ENCODE results near the gene TBC1D16. TPM values are rescaled to one million over a fixed set of nuclear protein-coding genes. Genes with fewer than 3 reads are reported as not detected.

Gene TBC1D16
- polyA plus RNA-seq, 2 donors = 2.4 to 3.8 TPM

GRCh38 chr17:80070375-80071115 lies 34.9 kb upstream of the TBC1D16 start:
- peaks cover 3 to 8% of the 10 kb centered on the region in 2 donors for H3K4me1 ChIP-seq (ENCODE audit: control insufficient read depth in 2 of 2, insufficient read depth in 2 of 2, low read length in 1 of 2)
- no peaks in the 10 kb centered on the region for H3K36me3 ChIP-seq (ENCODE audit: control insufficient read depth in 2 of 2, insufficient read depth in 2 of 2, low read length in 1 of 2)
- H3K27ac ChIP-seq (ENCODE audit: low read depth in 2 of 2, low read length in 1 of 2) = peak overlapping the region; percentile 75 to 84
- H3K9me3 ChIP-seq (ENCODE audit: control insufficient read depth in 2 of 2, insufficient read depth in 1 of 2, low read depth in 1 of 2, low read length in 1 of 2) = no peaks in the 10 kb centered on the region
- WGBS, 2 donors = 68 to 69% methylated on average over 15 of the region's 15 CpGs
- H3K27me3 ChIP-seq (ENCODE audit: control insufficient read depth in 1 of 2, insufficient read depth in 2 of 2, low read length in 2 of 2) = no peaks in the 10 kb centered on the region
- peak overlapping the region in 1 of 2 donors; percentile 17 for H3K4me3 ChIP-seq (ENCODE audit: low read depth in 1 of 2, low read length in 2 of 2)

DNA sequence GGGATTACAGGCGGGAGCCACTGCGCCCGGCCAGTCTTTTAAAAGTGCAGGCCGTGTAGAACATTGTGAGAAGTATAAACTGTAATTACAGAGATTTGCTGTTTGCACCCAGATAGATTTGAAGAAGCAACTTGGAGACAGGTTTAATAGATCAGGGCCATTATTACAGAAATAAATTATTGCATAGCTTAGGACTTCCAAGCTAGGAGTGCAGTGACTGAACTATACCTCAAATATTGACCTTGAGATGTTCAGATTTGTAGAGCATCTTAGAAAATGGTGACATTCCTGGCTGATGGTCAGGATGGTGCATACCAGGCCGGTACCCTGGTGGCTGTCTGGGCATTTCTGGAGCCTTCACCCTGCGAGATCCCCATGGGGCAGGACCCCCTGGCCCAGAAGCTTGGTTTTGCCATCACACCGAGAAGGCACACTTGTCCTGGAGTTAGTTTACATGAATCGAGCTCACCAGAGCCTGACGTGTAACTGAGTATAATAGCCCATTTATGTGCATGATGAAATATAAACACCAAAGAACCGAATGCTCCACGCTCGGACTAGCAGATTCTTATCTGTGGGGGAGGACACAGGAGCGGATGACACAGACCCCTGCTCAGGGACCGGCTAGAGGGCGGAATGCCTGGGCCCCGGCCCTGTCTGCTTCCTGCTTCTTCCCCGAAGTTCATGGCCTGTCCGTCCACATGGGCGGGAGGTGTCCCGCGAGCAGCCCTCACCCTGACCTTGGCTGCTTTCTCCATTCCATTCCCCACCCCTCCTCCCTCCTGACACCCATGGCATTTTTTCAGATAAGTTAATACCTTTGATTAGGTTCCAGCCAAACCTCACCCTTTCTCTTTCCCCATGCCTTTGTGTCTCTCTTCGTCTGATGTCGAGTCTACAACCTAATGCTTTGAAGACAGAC lies 32.9 kb upstream of the TBC1D16 start:
- peaks cover 10 to 17% of the 10 kb centered on the region in 2 donors for H3K4me1 ChIP-seq (ENCODE audit: control insufficient read depth in 2 of 2, insufficient read depth in 2 of 2, low read length in 1 of 2)
- H3K4me3 ChIP-seq (ENCODE audit: low read depth in 1 of 2, low read length in 2 of 2) = no peak overlapping the region
- peak overlapping the region; percentile 47 to 77 for H3K27ac ChIP-seq (ENCODE audit: low read depth in 2 of 2, low read length in 1 of 2)
- H3K36me3 ChIP-seq (ENCODE audit: control insufficient read depth in 2 of 2, insufficient read depth in 2 of 2, low read length in 1 of 2) = no peaks in the 10 kb centered on the region
- no peaks in the 10 kb centered on the region for H3K9me3 ChIP-seq (ENCODE audit: control insufficient read depth in 2 of 2, insufficient read depth in 1 of 2, low read depth in 1 of 2, low read length in 1 of 2)
- WGBS, 2 donors = 47 to 54% methylated on average over 23 of the region's 23 CpGs
- no peaks in the 10 kb centered on the region for H3K27me3 ChIP-seq (ENCODE audit: control insufficient read depth in 1 of 2, insufficient read depth in 2 of 2, low read length in 2 of 2)

DNA sequence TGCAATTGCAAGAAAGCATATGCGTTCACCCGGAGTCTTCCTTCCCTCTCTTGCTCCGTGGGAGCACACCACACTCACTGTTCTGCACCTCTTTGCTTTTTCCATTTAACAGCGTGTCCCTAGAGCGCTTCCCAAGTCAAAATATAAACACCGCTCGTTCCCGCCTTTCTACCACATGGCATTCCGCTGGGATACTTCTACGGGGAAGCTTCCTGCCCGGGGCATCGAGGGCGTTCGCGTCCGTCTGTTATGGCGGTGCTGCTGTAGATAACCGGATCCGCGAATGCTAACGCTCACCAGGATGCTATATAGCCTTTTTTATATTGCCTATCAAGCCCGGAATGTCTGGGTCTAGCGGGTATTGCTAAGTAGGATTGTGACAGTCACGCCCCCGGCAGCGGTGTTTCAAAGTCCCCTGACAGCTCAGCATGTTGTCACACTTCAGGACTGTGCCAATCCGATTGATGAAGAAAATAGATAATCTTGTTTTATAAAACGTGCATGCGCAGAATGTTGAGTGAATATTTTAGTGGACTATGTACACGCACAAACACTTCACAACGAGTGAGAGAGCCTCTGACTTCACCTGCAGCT lies 31.8 kb upstream of the TBC1D16 start:
- H3K4me3 ChIP-seq (ENCODE audit: low read depth in 1 of 2, low read length in 2 of 2) = no peak overlapping the region
- H3K4me1 ChIP-seq (ENCODE audit: control insufficient read depth in 2 of 2, insufficient read depth in 2 of 2, low read length in 1 of 2) = peaks cover 10 to 17% of the 10 kb centered on the region in 2 donors
- WGBS, 2 donors = 94% methylated on average over 31 of the region's 31 CpGs
- H3K27me3 ChIP-seq (ENCODE audit: control insufficient read depth in 1 of 2, insufficient read depth in 2 of 2, low read length in 2 of 2) = no peaks in the 10 kb centered on the region
- no peak overlapping the region for H3K27ac ChIP-seq (ENCODE audit: low read depth in 2 of 2, low read length in 1 of 2)
- H3K36me3 ChIP-seq (ENCODE audit: control insufficient read depth in 2 of 2, insufficient read depth in 2 of 2, low read length in 1 of 2) = no peaks in the 10 kb centered on the region
- H3K9me3 ChIP-seq (ENCODE audit: control insufficient read depth in 2 of 2, insufficient read depth in 1 of 2, low read depth in 1 of 2, low read length in 1 of 2) = no peaks in the 10 kb centered on the region

- H3K27me3 ChIP-seq (ENCODE audit: control insufficient read depth in 1 of 2, insufficient read depth in 2 of 2, low read length in 2 of 2) = no peaks in the 10 kb centered on the region
- no peak overlapping the region for H3K4me3 ChIP-seq (ENCODE audit: low read depth in 1 of 2, low read length in 2 of 2)
- no peaks in the 10 kb centered on the region for H3K36me3 ChIP-seq (ENCODE audit: control insufficient read depth in 2 of 2, insufficient read depth in 2 of 2, low read length in 1 of 2)
- no peaks in the 10 kb centered on the region for H3K9me3 ChIP-seq (ENCODE audit: control insufficient read depth in 2 of 2, insufficient read depth in 1 of 2, low read depth in 1 of 2, low read length in 1 of 2)
- 66 to 77% methylated on average over 31 to 32 of the region's 32 CpGs for WGBS, 2 donors
- no peak overlapping the region for H3K27ac ChIP-seq (ENCODE audit: low read depth in 2 of 2, low read length in 1 of 2)
- H3K4me1 ChIP-seq (ENCODE audit: control insufficient read depth in 2 of 2, insufficient read depth in 2 of 2, low read length in 1 of 2) = peaks cover 10 to 13% of the 10 kb centered on the region in 2 donors
These were observed 30.0 kb upstream of the TBC1D16 start for GRCh38 chr17:80065478-80066170.

GRCh38 chr17:80064696-80065095 lies 29.0 kb upstream of the TBC1D16 start:
- Histone ChIP-seq H3K4me1 (ENCODE audit: control insufficient read depth in 2 of 2, insufficient read depth in 2 of 2, low read length in 1 of 2) (peaks cover 7 to 13% of the 10 kb centered on the region in 2 donors), H3K4me3 (ENCODE audit: low read depth in 1 of 2, low read length in 2 of 2) (no peak overlapping the region), H3K27ac (ENCODE audit: low read depth in 2 of 2, low read length in 1 of 2) (peak overlapping the region; percentile 18 to 29), H3K9me3 (ENCODE audit: control insufficient read depth in 2 of 2, insufficient read depth in 1 of 2, low read depth in 1 of 2, low read length in 1 of 2) (no peaks in the 10 kb centered on the region), H3K27me3 (ENCODE audit: control insufficient read depth in 1 of 2, insufficient read depth in 2 of 2, low read length in 2 of 2) (no peaks in the 10 kb centered on the region), H3K36me3 (ENCODE audit: control insufficient read depth in 2 of 2, insufficient read depth in 2 of 2, low read length in 1 of 2) (no peaks in the 10 kb centered on the region)
- WGBS, 2 donors = 83 to 86% methylated on average over 8 of the region's 8 CpGs

DNA sequence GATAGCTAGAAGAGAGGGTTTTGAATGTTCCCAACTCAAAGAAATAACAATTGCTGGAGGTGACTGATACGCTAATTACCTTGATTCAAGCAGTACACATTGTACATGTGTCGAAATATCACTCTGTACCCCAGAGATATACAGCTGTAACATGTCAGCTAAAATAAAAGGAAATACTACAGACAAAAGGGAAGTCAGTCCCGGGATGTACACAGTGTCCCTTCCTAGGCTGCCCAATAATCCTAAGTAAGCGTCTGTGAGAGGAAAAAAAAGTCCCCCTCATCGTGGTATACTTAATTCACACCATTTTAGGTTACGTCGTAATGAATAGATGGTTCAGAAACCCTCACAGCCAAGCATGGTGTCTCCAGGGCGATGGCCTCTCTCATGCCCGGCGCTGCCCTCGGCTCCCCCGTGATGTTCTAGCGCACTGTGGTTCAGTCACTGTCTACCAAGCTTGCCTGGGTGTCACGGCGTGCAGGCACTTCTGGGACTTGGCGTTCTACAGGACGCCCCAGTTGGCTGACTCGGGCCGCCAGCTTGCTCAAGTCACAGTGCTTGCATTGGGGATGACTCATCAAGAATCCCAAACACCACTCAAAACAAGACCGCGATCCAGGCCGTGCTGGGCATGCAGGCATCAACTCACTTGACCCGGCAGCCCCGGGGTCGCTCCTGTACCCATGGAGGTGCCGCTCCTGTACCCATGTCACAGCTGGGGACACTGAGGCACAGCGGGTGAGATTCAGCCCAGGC lies 28.3 kb upstream of the TBC1D16 start:
- Histone ChIP-seq H3K9me3 (ENCODE audit: control insufficient read depth in 2 of 2, insufficient read depth in 1 of 2, low read depth in 1 of 2, low read length in 1 of 2) (no peaks in the 10 kb centered on the region), H3K4me3 (ENCODE audit: low read depth in 1 of 2, low read length in 2 of 2) (no peak overlapping the region), H3K27ac (ENCODE audit: low read depth in 2 of 2, low read length in 1 of 2) (peak overlapping the region; percentile 29 to 34), H3K4me1 (ENCODE audit: control insufficient read depth in 2 of 2, insufficient read depth in 2 of 2, low read length in 1 of 2) (peaks cover 7 to 13% of the 10 kb centered on the region in 2 donors), H3K36me3 (ENCODE audit: control insufficient read depth in 2 of 2, insufficient read depth in 2 of 2, low read length in 1 of 2) (no peaks in the 10 kb centered on the region), H3K27me3 (ENCODE audit: control insufficient read depth in 1 of 2, insufficient read depth in 2 of 2, low read length in 2 of 2) (no peaks in the 10 kb centered on the region)
- WGBS, 2 donors = 69 to 72% methylated on average over 27 of the region's 27 CpGs

DNA sequence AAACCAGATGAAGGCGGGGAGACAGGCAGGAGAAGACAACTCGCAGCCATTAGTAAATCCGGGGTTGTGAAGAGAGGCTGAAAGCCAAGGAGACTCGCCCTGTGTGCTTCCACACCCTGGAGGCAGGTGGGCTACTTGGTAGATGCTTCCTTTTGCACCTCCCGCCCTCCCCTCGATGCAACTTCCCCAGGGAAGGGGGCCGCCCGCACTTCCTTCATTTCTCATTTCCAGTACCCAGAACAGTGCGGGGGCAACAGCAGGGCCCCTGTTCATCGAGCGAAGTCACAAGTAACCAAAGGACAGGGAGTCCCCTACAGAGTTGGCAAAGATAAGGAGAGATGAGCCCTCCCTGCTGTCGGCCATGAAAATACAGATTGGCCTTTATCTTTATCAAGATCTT lies 25.7 kb upstream of the TBC1D16 start:
- Histone ChIP-seq H3K36me3 (ENCODE audit: control insufficient read depth in 2 of 2, insufficient read depth in 2 of 2, low read length in 1 of 2) (no peaks in the 10 kb centered on the region), H3K27me3 (ENCODE audit: control insufficient read depth in 1 of 2, insufficient read depth in 2 of 2, low read length in 2 of 2) (no peaks in the 10 kb centered on the region), H3K27ac (ENCODE audit: low read depth in 2 of 2, low read length in 1 of 2) (no peak overlapping the region), H3K4me3 (ENCODE audit: low read depth in 1 of 2, low read length in 2 of 2) (no peak overlapping the region), H3K4me1 (ENCODE audit: control insufficient read depth in 2 of 2, insufficient read depth in 2 of 2, low read length in 1 of 2) (peaks cover 7 to 12% of the 10 kb centered on the region in 2 donors), H3K9me3 (ENCODE audit: control insufficient read depth in 2 of 2, insufficient read depth in 1 of 2, low read depth in 1 of 2, low read length in 1 of 2) (no peaks in the 10 kb centered on the region)
- 84 to 90% methylated on average over 12 of the region's 12 CpGs for WGBS, 2 donors

- Histone ChIP-seq H3K4me1 (ENCODE audit: control insufficient read depth in 2 of 2, insufficient read depth in 2 of 2, low read length in 1 of 2) (peaks cover 7 to 9% of the 10 kb centered on the region in 2 donors), H3K9me3 (ENCODE audit: control insufficient read depth in 2 of 2, insufficient read depth in 1 of 2, low read depth in 1 of 2, low read length in 1 of 2) (no peaks in the 10 kb centered on the region), H3K36me3 (ENCODE audit: control insufficient read depth in 2 of 2, insufficient read depth in 2 of 2, low read length in 1 of 2) (no peaks in the 10 kb centered on the region), H3K4me3 (ENCODE audit: low read depth in 1 of 2, low read length in 2 of 2) (no peak overlapping the region), H3K27ac (ENCODE audit: low read depth in 2 of 2, low read length in 1 of 2) (no peak overlapping the region), H3K27me3 (ENCODE audit: control insufficient read depth in 1 of 2, insufficient read depth in 2 of 2, low read length in 2 of 2) (no peaks in the 10 kb centered on the region)
- 70 to 73% methylated on average over 4 of the region's 4 CpGs for WGBS, 2 donors
These were observed 25.0 kb upstream of the TBC1D16 start for GRCh38 chr17:80060644-80061043.

All from esophagus (tissue), 2 donors.